SK-N-SH treated with all-trans-retinoic acid at 6 μM for 48 hours (cell line): ENCODE results near the gene NAGPA.

ENCODE experiments used
- ATAC-seq: fragments of 200-7000 bp; cut with Tn5 transposase; 3 replicates; pipeline ENCODE4 v1.9.1; 2020; ENCODE audit warnings: mild to moderate bottlenecking, moderate library complexity
- ARNTL ChIP-seq: fragments of 450-650 bp; formaldehyde crosslinking; IDR thresholded peaks from 2 replicates; pipeline ENCODE4 v1.5.0; 2020; ENCODE audit warnings: low read depth, mild to moderate bottlenecking, moderate library complexity, borderline replicate concordance
- BACH2 ChIP-seq: fragments of 250-450 bp; sonication (Bioruptor Pico); IDR thresholded peaks from 2 replicates; pipeline ENCODE4 v1.9.0; 2021; ENCODE audit warnings: mild to moderate bottlenecking, borderline replicate concordance
- CREB5 ChIP-seq: fragments of 250-450 bp; sonication (Bioruptor Pico); IDR thresholded peaks from 2 replicates; pipeline ENCODE4 v1.5.1; 2020; ENCODE audit warnings: low read depth, mild to moderate bottlenecking, moderate library complexity
- CSDC2 ChIP-seq: fragments of 250-450 bp; sonication (Bioruptor Pico); IDR thresholded peaks from 2 replicates; pipeline ENCODE4 v1.5.0; 2020; ENCODE audit warnings: mild to moderate bottlenecking, moderate library complexity
- CSRNP3 ChIP-seq: fragments of 250-450 bp; sonication (Bioruptor Pico); IDR thresholded peaks from 2 replicates; pipeline ENCODE4 v1.5.1; 2021; ENCODE audit warnings: mild to moderate bottlenecking, moderate library complexity
- ESRRG ChIP-seq: fragments of 250-450 bp; sonication (Bioruptor Pico); IDR thresholded peaks from 2 replicates; pipeline ENCODE4 v1.6.1; 2021; ENCODE audit warnings: mild to moderate bottlenecking
- ISL1 ChIP-seq: fragments of 250-450 bp; sonication (Bioruptor Pico); IDR thresholded peaks from 2 replicates; pipeline ENCODE4 v2.1.2; 2022; ENCODE audit warnings: mild to moderate bottlenecking, moderate library complexity
- OSR1 ChIP-seq: fragments of 250-450 bp; sonication (Bioruptor Pico); IDR thresholded peaks from 2 replicates; pipeline ENCODE4 v1.8.0; 2022; ENCODE audit warnings: moderate library complexity, mild to moderate bottlenecking, inconsistent platforms
- POU6F1 ChIP-seq: fragments of 250-450 bp; sonication (Bioruptor Pico); IDR thresholded peaks from 2 replicates; pipeline ENCODE4 v1.8.0; 2021; ENCODE audit warnings: low read depth, mild to moderate bottlenecking, moderate library complexity, borderline replicate concordance
- PPARA ChIP-seq: fragments of 250-450 bp; sonication (Bioruptor Pico); IDR thresholded peaks from 2 replicates; pipeline ENCODE4 v1.5.0; 2020; ENCODE audit warnings: mild to moderate bottlenecking, borderline replicate concordance
- RARB ChIP-seq: fragments of 250-450 bp; sonication (Bioruptor Pico); IDR thresholded peaks from 2 replicates; pipeline ENCODE4 v1.8.0; 2021; ENCODE audit warnings: mild to moderate bottlenecking, moderate library complexity
- SNAI2 ChIP-seq: fragments of 250-450 bp; sonication (Bioruptor Pico); IDR thresholded peaks from 2 replicates; pipeline ENCODE4 v1.5.0; 2020; ENCODE audit warnings: mild to moderate bottlenecking, moderate library complexity
- TCF4 ChIP-seq: fragments of 250-450 bp; sonication (Bioruptor Pico); IDR thresholded peaks from 2 replicates; pipeline ENCODE4 v1.8.0; 2021; ENCODE audit warnings: mild to moderate bottlenecking, moderate library complexity, borderline replicate concordance
- TOX ChIP-seq: fragments of 250-450 bp; sonication (Bioruptor Pico); IDR thresholded peaks from 2 replicates; pipeline ENCODE4 v1.8.0; 2021; ENCODE audit warnings: mild to moderate bottlenecking, moderate library complexity, borderline replicate concordance
- TSHZ2 ChIP-seq: fragments of 250-450 bp; sonication (Bioruptor Pico); IDR thresholded peaks from 2 replicates; pipeline ENCODE4 v1.5.0; 2020; ENCODE audit warnings: mild to moderate bottlenecking, moderate library complexity
- ZC3H10 ChIP-seq: fragments of 250-450 bp; sonication (Bioruptor Pico); IDR thresholded peaks from 2 replicates; pipeline ENCODE4 v1.5.1; 2021; ENCODE audit warnings: mild to moderate bottlenecking, moderate library complexity
- ZFP3 ChIP-seq: fragments of 250-450 bp; sonication (Bioruptor Pico); IDR thresholded peaks from 2 replicates; pipeline ENCODE4 v1.5.0; 2020; ENCODE audit warnings: mild to moderate bottlenecking, moderate library complexity
- ZFP30 ChIP-seq: fragments of 450-650 bp; formaldehyde crosslinking; IDR thresholded peaks from 2 replicates; pipeline ENCODE4 v1.5.0; 2022; ENCODE audit warnings: mild to moderate bottlenecking, moderate library complexity
- ZNF565 ChIP-seq: fragments of 450-650 bp; formaldehyde crosslinking; conservative IDR thresholded peaks from 2 replicates; pipeline ENCODE4 v1.5.0; 2020; ENCODE audit warnings: low read depth, mild to moderate bottlenecking, moderate library complexity
- ZNF70 ChIP-seq: fragments of 450-650 bp; formaldehyde crosslinking; IDR thresholded peaks from 2 replicates; pipeline ENCODE4 v1.5.0; 2020; ENCODE audit warnings: mild to moderate bottlenecking, moderate library complexity
- ZNF8 ChIP-seq: fragments of 450-650 bp; formaldehyde crosslinking; IDR thresholded peaks from 2 replicates; pipeline ENCODE4 v1.5.0; 2020; ENCODE audit warnings: mild to moderate bottlenecking, moderate library complexity

The NAGPA gene

GRCh38 chr16:5032748-5033167, 977 bp downstream of the NAGPA start:
- no peak for TF ChIP-seq CSRNP3 (CRISPR knock-in tag)
- no peak for TF ChIP-seq ZFP3 (CRISPR knock-in tag)
- no peak for TF ChIP-seq TSHZ2 (CRISPR knock-in tag)
- no peak for TF ChIP-seq PPARA (CRISPR knock-in tag)
- TF ChIP-seq OSR1 (CRISPR knock-in tag) = no peak
- TF ChIP-seq RARB (CRISPR knock-in tag) = no peak
- TF ChIP-seq CSDC2 (CRISPR knock-in tag) = no peak
- no peak for TF ChIP-seq ZNF70
- no peak for TF ChIP-seq POU6F1
- no peak for TF ChIP-seq TCF4 (CRISPR knock-in tag)
- no peak for TF ChIP-seq SNAI2 (CRISPR knock-in tag)
- TF ChIP-seq ESRRG (CRISPR knock-in tag) = no peak
- TF ChIP-seq, all 23 proteins: peak for 0
- no peak for ATAC-seq

- ATAC-seq = no peak
- TF ChIP-seq ZFP30 = no peak
- TF ChIP-seq OSR1 (CRISPR knock-in tag) = no peak
- TF ChIP-seq ZNF70 = no peak
- TF ChIP-seq ZNF8 (CRISPR knock-in tag) = no peak
- TF ChIP-seq ARNTL = no peak
- no peak for TF ChIP-seq ZC3H10 (CRISPR knock-in tag)
- TF ChIP-seq CREB5 (CRISPR knock-in tag) = no peak
- TF ChIP-seq ESRRG (CRISPR knock-in tag) = no peak
- no peak for TF ChIP-seq ZNF565 (CRISPR knock-in tag)
- TF ChIP-seq ZFP3 (CRISPR knock-in tag) = no peak
- no peak for TF ChIP-seq BACH2 (CRISPR knock-in tag)
- no peak for TF ChIP-seq CSDC2 (CRISPR knock-in tag)
- no peak for TF ChIP-seq ISL1 (CRISPR knock-in tag)
- no peak for TF ChIP-seq TOX
- no peak for TF ChIP-seq RARB (CRISPR knock-in tag)
- TF ChIP-seq TCF4 (CRISPR knock-in tag) = no peak
- TF ChIP-seq CSRNP3 (CRISPR knock-in tag) = no peak
- TF ChIP-seq, all 23 proteins: peak for 0
Observed at GRCh38 chr16:5031601-5032000, 2.1 kb downstream of the NAGPA start.

- no peak for ATAC-seq
Observed at GRCh38 chr16:5030251-5030870, 3.4 kb downstream of the NAGPA start.

More at GRCh38 chr16:5030251-5030870, 3.4 kb downstream of the NAGPA start:
- no peak for TF ChIP-seq CSDC2 (CRISPR knock-in tag)
